ENCODE data around the gene C6orf89.
"Not testable (repeated sequence)": the region's sequence is repeated elsewhere in the genome, so short reads cannot be mapped to it uniquely, and the experiment has no call there.

Gene C6orf89

DNA sequence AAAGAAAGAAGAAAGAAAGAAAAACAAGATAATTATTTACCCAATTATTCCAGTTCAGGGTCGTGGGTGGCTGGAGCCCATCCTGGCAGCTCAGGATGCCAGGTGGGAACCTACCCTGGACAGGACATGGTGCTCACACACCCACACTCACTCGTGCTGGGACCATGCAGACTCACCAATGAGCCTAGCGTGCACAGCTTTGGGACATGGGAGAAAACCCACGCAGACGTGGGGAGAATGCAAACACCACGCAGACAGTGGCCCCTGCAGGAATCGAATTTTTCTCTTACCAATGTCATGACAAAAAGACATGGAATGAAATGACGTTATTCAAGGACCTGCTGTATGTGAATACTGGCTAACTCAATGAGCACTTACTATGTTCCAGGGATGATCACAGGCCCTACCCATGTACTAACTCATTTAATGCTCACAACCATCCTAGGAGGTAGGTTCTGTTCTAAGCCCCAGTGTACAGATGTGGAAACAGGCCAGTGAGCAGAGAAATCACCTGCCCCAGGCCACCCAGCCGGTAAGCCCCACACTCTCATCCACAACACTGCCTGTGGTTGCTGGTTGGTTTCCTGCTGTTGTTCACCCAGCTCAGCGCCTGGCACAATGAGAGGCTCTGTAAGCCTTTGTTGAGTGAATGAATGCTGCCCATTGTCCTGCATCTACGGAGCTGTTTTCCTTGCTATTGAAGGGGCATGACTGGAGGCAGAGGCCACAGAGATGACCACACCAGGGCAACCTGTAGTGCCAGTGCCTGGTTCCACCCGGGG is 62.0 kb downstream of the C6orf89 start:
- DNase-seq (ENCODE audit: low spot score): peak; percentile 65

GRCh38 chr6:36949076-36949475 is 63.3 kb downstream of the C6orf89 start:
- not testable (repeated sequence) for DNase-seq (ENCODE audit: low spot score)

DNA sequence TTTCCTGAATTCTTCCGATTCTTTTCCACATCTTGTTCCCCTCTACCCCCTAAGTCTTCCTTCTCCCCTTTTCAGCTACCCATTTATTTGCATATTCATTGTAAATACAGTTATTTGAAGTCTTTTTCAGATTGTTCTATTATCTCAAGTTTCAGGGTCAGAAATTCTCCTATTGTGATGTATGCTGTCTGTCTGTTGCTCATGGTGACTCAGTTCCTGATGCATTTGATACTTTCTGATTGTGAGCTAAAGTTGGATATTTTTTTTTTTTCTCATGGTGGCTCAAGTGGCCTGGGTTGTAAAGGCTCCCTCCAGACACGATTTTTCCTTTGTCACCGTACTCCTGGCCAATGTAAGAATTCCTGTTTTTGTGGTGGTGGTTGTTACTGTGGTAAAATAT is 63.9 kb downstream of the C6orf89 start:
- DNase-seq (ENCODE audit: low spot score): no peak

- DNase-seq (ENCODE audit: low spot score): no peak
Measured at GRCh38 chr6:36953931-36954261, 68.1 kb downstream of the C6orf89 start.

DNA sequence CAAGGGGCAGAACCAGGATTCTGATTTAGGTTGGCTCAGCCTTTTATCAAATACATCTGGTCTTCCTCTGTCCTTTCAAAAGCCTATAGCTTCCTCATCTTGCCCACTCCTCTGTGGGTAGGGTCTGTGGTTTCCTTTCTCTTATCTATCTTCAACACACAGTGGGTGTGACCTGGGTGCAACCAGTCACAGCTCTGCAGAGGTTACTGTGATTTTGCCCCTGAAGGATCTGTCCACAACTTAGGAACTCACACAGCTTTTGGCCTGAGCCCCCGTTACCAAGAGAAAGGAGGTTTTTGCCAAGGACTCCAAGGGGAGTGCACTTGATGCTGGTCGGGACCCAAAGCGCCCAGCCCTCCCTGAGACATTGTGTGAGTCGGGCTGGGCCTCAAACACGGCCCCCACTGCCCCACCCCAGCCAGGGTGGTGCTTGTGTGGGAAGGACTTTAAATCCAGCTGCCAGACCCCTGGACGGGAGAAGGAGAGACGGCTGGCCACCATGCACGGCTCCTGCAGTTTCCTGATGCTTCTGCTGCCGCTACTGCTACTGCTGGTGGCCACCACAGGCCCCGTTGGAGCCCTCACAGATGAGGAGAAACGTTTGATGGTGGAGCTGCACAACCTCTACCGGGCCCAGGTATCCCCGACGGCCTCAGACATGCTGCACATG is 68.6 kb downstream of the C6orf89 start, which contains the start of gene PI16:
TSS of gene PI16 (plus strand) at position 477 of the 670 bp plus-strand sequence. CDS start at position 500, 23 bp downstream.
- peak; percentile 54 for DNase-seq (ENCODE audit: low spot score)

- no peak for DNase-seq (ENCODE audit: low spot score)
Measured at GRCh38 chr6:36955136-36955535, 69.4 kb downstream of the C6orf89 start.

DNA sequence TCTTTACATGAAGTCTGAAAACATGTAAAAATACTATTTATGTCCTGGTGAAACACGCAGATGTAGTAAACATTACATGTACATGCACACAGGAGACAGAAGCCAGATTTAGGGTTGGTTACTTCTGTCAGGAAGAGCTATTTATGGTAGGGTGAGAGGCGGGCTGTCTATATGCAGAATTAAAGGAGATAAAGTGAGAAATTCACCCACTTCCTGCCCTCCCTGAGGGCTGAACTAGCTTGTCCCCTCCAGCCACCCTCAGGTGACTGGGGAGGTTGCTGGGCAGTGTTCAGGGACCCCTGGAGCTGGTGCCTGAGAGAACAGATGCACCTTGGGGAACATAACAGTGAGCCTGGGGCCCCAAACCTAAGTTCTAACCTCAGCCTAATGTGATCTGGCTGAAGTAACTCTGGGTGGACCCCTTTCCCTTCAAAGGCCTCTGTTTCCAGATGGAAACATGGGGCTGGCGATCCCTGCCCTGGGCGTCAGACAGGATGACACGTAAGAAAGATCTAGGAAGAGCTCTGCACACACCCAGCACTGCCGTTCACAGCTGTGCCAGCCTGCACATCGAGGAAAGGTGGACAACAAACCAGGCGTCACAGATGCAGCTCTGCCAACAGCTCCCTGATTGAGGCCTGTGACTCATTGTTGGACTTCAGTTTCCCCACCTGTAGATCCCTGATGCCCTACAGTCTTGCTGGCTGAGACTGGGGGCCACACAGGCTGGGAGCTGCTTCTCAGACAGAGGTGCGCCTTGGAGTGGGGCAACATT is 70.1 kb downstream of the C6orf89 start:
- no peak for DNase-seq (ENCODE audit: low spot score)

DNA sequence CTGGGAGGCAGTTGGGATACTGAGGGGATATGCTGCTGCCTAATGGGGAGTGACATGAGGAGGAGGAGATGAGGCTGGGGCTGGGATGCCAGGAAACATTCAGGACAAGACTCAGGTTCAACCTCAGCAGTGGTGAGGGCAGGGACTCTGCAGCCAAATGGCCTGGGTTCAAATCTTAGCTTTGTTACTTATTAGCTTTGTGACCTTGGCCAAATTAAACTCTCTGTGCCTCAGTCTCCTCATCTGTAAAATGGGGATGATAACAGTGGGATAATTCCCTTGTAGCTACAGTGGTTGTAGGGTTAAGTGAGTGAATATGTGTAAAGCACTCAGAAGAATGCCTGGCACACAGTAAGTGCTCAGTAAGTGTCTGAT is 70.7 kb downstream of the C6orf89 start:
- no peak for DNase-seq (ENCODE audit: low spot score)

DNA sequence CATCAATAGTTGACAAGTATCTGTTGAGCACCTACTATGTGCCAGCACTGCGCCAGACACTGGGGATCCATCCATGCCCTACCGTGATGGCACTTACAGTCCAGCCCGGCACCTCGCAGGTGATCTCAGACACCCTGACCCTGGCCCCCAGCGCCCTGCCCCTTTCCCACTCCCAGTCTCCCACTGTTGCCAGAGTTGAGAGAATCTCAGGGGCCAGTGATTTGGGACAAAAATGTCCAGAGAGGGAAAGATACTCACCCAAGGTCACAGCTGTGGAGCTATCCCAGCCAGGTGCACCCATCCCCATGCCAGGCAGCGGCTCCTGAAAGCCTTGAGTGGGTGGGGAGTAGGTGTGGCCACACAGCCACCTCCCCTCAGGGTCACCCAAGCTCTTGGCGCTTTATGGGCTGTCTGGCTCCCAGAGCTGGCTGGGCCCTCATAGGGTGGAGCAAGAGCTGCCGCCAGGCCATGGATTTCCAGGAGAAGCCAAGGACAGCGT is 72.1 kb downstream of the C6orf89 start:
- DNase-seq (ENCODE audit: low spot score): no peak

- DNase-seq (ENCODE audit: low spot score): no peak
Measured at GRCh38 chr6:36958775-36959554, 73.2 kb downstream of the C6orf89 start.

GRCh38 chr6:36959555-36960250 is 74.0 kb downstream of the C6orf89 start:
- no peak for DNase-seq (ENCODE audit: low spot score)

- no peak for DNase-seq (ENCODE audit: low spot score)
Measured at GRCh38 chr6:36961441-36962435, 76.0 kb downstream of the C6orf89 start.

DNA sequence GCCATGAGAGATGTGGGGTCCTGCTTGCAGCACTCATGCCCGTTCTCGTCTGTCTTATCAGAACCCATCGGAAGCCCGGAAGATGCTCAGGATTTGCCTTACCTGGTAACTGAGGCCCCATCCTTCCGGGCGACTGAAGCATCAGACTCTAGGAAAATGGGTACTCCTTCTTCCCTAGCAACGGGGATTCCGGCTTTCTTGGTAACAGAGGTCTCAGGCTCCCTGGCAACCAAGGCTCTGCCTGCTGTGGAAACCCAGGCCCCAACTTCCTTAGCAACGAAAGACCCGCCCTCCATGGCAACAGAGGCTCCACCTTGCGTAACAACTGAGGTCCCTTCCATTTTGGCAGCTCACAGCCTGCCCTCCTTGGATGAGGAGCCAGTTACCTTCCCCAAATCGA is 77.1 kb downstream of the C6orf89 start:
- DNase-seq (ENCODE audit: low spot score): peak; percentile 87

- peak; percentile 28 for DNase-seq (ENCODE audit: low spot score)
Measured at GRCh38 chr6:36963451-36964290, 77.9 kb downstream of the C6orf89 start.

DNA sequence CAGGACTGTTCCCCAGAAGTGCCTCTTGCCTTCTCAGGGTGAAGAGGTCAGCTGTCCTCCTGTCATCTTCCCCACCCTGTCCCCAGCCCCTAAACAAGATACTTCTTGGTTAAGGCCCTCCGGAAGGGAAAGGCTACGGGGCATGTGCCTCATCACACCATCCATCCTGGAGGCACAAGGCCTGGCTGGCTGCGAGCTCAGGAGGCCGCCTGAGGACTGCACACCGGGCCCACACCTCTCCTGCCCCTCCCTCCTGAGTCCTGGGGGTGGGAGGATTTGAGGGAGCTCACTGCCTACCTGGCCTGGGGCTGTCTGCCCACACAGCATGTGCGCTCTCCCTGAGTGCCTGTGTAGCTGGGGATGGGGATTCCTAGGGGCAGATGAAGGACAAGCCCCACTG is 78.6 kb downstream of the C6orf89 start:
- DNase-seq (ENCODE audit: low spot score): no peak

DNA sequence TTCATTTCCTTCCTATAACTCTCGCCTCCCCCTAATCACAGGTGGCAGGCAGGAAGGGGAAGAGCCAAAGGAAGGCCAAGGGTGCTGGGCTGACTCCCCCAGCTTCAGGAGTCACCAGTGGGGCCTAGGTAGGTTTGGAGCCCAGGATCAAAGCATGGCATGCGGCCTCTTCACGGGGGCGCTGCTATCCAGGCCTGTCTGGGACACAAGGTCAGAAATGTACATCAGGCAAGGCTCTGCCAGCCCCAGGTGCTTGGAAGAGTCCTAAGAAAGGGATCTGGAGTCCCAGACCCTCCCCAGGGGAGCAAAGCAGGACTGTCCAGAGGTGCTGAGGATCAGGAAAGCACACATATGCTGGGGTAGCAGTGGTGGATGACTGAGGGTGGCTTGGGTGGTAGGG is 79.2 kb downstream of the C6orf89 start:
- DNase-seq (ENCODE audit: low spot score): no peak

DNA sequence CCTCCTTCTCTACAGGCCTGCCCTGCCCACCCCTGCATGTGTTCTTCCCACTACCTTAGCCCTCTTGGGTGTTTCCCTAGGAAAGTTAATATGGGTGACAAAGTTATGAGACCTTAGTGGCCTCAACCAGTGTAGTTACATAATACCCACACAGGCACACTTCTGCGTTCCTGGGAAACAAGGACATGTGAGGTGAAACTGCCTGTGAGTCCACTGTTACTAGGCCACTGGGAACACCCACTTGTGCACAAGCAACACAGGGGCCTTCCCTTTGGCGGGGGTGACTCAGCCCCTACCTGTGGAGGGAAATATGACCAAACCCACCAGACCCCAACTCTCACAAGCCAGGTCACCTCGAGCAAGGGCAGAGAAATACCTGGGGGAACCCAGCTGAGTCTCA is 81.5 kb downstream of the C6orf89 start:
- no peak for DNase-seq (ENCODE audit: low spot score)

DNA sequence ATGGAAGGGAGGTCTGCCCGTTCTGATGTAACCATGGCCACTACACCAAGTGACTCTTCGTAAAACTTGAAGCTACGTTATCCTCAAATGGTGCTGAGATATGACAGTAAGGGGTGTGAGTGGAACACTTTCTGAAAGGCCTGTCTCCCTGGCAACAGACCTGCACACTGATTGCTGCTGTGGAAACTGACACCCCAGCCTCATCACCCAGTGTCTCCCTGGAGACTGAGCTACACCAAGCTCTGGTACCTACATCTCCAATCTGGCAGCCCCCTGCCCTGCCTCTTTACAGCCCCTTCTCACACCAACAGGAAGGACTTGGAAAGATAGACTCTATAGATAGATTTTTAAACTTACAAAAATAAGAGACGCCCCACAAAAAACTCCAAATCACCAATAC is 82.0 kb downstream of the C6orf89 start:
- DNase-seq (ENCODE audit: low spot score): no peak

Measured in CD4-positive, alpha-beta T cell treated with Interleukin-6 at 100 ng/mL for 8 hours (primary cell).